Measurements from ENCODE around the gene TFAP2D.

The TFAP2D gene

DNA sequence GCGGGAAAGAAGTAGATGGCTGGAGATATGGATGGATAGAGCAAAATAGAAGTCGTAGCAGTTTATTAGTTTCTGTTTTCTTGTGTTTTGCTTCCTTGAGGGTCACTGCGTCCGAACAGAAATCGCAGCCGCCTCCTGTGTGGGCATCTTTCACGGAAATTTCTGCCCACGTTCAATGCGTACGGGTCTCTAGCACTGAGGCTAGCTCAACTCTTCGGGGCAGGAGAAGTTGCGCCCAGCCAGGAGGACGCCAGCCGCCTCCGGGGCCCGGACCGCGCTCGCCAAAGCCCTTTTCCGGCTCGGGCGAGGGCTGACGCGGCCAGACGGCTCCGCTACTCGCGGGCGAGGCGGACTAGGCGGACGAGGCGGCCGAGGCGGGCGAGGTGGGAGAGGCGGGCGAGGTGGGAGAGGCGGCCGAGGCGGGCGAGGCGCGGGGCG lies 106.2 kb downstream of the TFAP2D start:
- DNase-seq = peak; percentile 2

DNA sequence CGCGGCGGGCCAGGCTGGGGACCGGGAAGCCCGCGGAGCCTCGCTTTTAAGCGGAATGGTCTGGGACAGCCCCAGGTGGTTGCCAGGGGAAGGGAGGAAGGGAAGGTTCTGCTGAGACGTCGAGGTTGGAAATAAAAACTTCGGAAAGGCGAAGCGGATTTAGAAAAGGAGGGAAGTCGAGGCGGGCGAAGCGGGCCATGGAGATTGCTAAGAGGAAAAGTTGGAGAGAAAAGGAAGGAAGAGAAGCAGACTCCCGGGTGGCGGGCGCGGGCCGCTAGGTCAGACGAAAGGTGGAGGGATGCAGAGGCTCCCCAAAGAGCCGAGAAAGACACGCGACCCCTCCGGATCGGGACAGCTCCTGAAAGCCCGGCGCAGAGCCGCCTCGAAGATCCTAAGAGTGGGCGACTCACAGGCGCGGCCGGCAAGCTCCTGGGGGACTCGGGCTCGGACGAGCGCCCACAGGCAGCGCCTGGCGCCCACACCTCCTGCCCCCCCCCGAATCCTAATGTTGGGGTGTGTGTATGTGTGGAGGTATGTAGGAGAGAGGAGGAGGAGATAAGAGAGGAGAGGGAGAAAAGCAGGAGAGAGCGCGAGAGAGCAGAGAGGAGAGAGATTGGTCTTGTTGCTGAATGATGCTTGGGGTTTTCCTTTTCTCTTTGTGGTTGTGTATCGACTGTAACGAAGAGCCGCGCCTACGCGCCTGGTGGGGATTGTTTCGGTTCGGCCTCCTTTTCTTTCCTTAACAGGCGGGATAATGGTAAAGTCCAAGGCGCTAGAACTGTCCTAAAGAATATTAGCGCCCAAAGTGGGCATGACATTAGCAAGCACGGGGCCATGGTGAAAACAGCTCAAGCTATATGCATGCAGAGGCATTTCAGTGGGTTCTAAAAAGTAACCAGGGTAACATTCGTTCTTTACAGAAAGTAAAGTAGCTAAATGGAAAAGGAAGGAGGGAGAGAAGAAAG lies 106.9 kb downstream of the TFAP2D start:
- DNase-seq = no peak

DNA sequence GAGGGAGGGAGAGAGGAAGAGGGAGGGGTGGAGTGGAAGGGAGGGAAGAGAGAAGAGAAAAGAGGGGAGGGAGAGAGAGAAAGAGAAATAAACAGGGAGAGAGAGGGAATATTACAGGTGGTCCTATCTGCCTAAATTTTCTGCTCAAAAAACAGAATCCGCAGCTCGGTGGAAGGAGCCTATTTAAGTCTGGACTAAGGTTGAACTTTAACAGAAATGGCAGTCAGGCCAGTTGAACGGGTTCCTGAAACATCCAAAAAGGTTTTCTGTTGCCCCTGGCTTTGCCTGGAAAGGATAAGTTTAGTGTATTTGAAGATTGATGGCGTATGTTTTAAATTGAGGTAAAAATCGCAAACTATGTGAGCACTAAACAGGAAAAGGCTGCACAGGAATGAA lies 107.5 kb downstream of the TFAP2D start:
- no peak for DNase-seq

DNA sequence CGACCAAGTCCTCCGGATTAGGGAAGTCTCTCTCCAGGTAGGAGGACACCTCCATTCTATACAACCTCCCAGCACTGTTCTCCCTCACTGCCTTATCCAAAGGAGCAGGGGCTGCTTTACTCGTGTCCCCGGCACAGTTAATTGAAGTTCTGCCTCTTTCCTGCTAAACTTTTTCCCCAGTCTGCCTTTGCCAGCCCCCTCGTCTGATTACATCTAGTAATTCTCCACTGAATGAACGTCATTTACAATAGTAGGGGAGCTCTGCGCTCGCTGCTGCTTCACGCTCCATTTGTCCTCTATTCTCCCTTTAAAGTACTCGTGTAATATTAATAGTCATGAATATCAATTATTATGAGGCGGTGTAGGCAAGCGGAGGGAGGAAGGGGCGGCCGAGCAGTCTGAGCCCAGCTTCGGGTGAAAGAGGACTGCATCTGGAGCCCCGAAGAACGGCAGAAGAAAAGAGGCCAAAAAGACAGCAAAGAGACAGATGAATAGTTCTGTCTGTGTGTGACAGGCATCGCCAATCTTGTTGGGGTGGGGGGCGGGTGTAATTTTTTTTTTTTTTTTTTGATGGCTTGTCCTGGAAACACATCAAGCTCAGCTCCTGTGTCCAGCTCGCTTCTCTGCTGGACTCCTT lies 108.2 kb downstream of the TFAP2D start:
- no peak for DNase-seq

DNA sequence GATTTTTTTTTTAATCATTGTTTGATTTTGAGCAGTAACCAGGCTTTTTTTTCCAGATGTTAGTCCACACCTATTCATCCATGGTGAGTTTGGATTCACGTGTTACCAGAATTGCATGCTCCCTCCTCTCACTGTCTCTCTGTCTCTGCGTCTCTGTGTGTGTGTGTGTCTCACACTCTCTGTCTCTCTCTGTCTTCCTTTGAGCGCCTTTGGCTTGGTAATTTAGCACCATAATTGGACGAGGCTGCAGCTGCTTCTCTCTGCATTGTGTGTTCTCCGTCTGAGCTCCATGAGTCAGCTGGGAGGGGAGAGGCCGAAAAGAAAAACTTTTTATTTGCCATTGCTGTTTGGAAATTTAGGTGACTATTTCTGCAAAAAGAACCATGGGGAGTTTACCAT lies 108.8 kb downstream of the TFAP2D start:
- DNase-seq = no peak

Measured in fibroblast of skin of scalp (primary cell).